Loucy (cell line): ENCODE results near the gene FRZB.

Experiments
- EZH2phosphoT487 ChIP-seq: fragments of 200-600 bp; IDR thresholded peaks from 2 replicates; pipeline ENCODE4 v1.6.1; 2018; ENCODE audit warnings: antibody characterized with exemption, mild to moderate bottlenecking, moderate library complexity, borderline replicate concordance
- TF ChIP-seq, protein P1 (sequence below): fragments of 200-600 bp; sonication (generic); conservative IDR thresholded peaks from 2 replicates; pipeline ENCODE4 v1.5.1; 2014; ENCODE audit warnings: mild to moderate bottlenecking, antibody characterized with exemption, low read length

DNA sequence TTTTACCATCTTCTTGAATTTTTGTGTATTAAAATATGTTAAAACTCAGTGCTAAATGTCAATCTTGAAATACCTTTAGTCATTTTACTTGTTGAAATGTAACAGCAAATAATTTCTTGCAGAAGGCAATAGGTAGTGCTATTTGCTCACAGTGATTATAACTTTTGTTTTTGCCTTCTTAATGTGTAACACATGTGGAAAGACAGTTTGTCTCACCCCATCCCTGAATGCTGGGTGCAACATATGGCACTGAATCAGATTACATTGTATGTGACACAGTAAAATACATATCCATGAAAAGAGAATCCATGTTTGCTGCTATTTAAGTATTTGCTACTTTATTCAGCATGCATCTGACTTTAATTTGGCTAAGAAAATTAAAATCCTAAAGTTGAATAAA lies 35.3 kb downstream of the FRZB start:
- TF ChIP-seq, protein P1, sequence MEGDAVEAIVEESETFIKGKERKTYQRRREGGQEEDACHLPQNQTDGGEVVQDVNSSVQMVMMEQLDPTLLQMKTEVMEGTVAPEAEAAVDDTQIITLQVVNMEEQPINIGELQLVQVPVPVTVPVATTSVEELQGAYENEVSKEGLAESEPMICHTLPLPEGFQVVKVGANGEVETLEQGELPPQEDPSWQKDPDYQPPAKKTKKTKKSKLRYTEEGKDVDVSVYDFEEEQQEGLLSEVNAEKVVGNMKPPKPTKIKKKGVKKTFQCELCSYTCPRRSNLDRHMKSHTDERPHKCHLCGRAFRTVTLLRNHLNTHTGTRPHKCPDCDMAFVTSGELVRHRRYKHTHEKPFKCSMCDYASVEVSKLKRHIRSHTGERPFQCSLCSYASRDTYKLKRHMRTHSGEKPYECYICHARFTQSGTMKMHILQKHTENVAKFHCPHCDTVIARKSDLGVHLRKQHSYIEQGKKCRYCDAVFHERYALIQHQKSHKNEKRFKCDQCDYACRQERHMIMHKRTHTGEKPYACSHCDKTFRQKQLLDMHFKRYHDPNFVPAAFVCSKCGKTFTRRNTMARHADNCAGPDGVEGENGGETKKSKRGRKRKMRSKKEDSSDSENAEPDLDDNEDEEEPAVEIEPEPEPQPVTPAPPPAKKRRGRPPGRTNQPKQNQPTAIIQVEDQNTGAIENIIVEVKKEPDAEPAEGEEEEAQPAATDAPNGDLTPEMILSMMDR, result no peak
- TF ChIP-seq EZH2phosphoT487, result no peak
